CD4-positive, alpha-beta T cell (primary cell): ENCODE data around the gene SCFD2. TPM values are rescaled to one million over a fixed set of nuclear protein-coding genes. Genes with fewer than 3 reads are reported as not detected.

Experiments
- ATAC-seq: fragments of 200-7000 bp; cut with Tn5 transposase; one replicate; pipeline ENCODE4 v1.10.0; 2022; ENCODE audit warnings: mild to moderate bottlenecking; ENCODE audit not compliant: poor library complexity
- CTCF ChIA-PET: fragments of 350-600 bp; sonication (Branson Sonifier 250); formaldehyde crosslinking; loops from one replicate; lab custom pipeline; 2021; ENCODE audit warnings: antibody characterized with exemption, inconsistent platforms; lab: Charles Lee
- POLR2A ChIA-PET: fragments of 350-600 bp; sonication (Branson Sonifier 250); formaldehyde crosslinking; loops from one replicate; lab custom pipeline; 2021; ENCODE audit warnings: antibody characterized with exemption, inconsistent platforms; lab: Charles Lee
- DNase-seq, 14 experiments: peaks; one replicate each; pipeline ENCODE4 v3.0.0-alpha.2; 2013 to 2020; ENCODE audit warnings: mixed read lengths in 2 of 14
- H3K27ac ChIP-seq, 2 donors: one replicate each; pipeline versions ENCODE4 v1.5.1 to v1.7.0; 2013; ENCODE audit warnings: low read length in 2 of 2, low read depth in 1 of 2, mild to moderate bottlenecking in 1 of 2
- H3K27me3 ChIP-seq, 2 experiments: 1 replicate in 1 of 2; 2 replicates in 1 of 2; pipeline versions ENCODE4 v1.6.1 to v1.7.0; 2013; ENCODE audit warnings: low read length in 2 of 2, control low read depth in 1 of 2, mild to moderate bottlenecking in 1 of 2, moderate library complexity in 1 of 2; ENCODE audit not compliant: insufficient read depth in 2 of 2, control insufficient read depth in 1 of 2
- H3K36me3 ChIP-seq: one replicate; pipeline ENCODE4 v1.6.1; 2013; ENCODE audit warnings: low read length, control low read depth; ENCODE audit not compliant: insufficient read depth
- H3K4me1 ChIP-seq: one replicate; pipeline ENCODE4 v1.6.1; 2013; ENCODE audit warnings: low read length, control low read depth; ENCODE audit not compliant: insufficient read depth
- H3K4me3 ChIP-seq: one replicate; pipeline ENCODE4 v1.5.1; 2013; ENCODE audit warnings: mild to moderate bottlenecking, low read length, moderate library complexity
- H3K9me3 ChIP-seq, 2 experiments: 1 replicate in 1 of 2; 2 replicates in 1 of 2; pipeline versions ENCODE4 v1.6.1 to v1.7.0; 2013; ENCODE audit warnings: low read length in 2 of 2, mild to moderate bottlenecking in 2 of 2, control low read depth in 1 of 2, moderate library complexity in 1 of 2; ENCODE audit not compliant: control insufficient read depth in 1 of 2, insufficient read depth in 1 of 2
- H3K27ac Mint-ChIP-seq: one replicate; pipeline ENCODE4 v1.8.0; 2020; ENCODE audit warnings: mixed read lengths
- H3K27me3 Mint-ChIP-seq: one replicate; pipeline ENCODE4 v1.8.0; 2021; ENCODE audit warnings: mixed read lengths
- H3K36me3 Mint-ChIP-seq: one replicate; pipeline ENCODE4 v1.8.0; 2021; ENCODE audit warnings: low read depth, mixed read lengths
- H3K4me1 Mint-ChIP-seq: one replicate; pipeline ENCODE4 v1.8.0; 2021; ENCODE audit warnings: low read depth, mixed read lengths
- H3K4me3 Mint-ChIP-seq: one replicate; pipeline ENCODE4 v1.8.0; 2020; ENCODE audit warnings: mild to moderate bottlenecking, mixed read lengths
- H3K9me3 Mint-ChIP-seq: one replicate; pipeline ENCODE4 v1.8.0; 2020; ENCODE audit warnings: mixed read lengths
- intact Hi-C, 2 experiments: fragments of 100-400 bp; cut with DNase I in 1 of 2; cut with micrococcal nuclease in 1 of 2; formaldehyde crosslinking; loops; one replicate each; pipeline versions ENCODE4 v1.15.1 to v1.9.0; 2023 to 2025; cut with DNase I, micrococcal nuclease
- total RNA-seq, 174 experiments: library from RNA in 2 of 174; stranded (reverse) in 2 of 174; gene quantifications; one replicate each; pipeline ENCODE4 v1.2.3 and lab custom pipeline; 2021 to 2026
- TF ChIP-seq, protein P1 (sequence below): fragments of 200-600 bp; IDR thresholded peaks from one replicate; pipeline ENCODE4 v1.8.0; 2022; ENCODE audit warnings: antibody characterized with exemption, mild to moderate bottlenecking

SCFD2 gene
- total RNA-seq, 2 experiments from 2014 or later = 15.4 to 17.6 TPM

DNA sequence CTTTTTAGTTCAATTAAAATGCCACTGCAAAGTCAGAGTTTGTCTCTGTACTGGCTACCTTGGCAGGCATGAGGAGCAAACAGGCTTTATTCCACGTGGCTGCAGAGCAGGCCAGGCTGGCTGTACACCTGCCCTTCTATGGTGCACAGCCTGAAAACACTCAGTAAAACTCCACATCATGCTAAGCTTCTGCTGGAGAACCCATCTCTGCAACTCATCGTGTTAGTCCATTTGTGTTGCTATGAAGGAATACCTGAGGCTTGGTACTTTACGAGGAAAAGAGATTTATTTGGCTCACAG, 214.4 kb downstream of the SCFD2 start:
- Mint-ChIP-seq H3K27ac (no peak overlapping the region), H3K9me3 (peaks cover 2% of the 10 kb centered on the region), H3K4me1 (no peaks in the 10 kb centered on the region), H3K4me3 (no peak overlapping the region), H3K27me3 (no peaks in the 10 kb centered on the region), H3K36me3 (peaks cover 47% of the 10 kb centered on the region)
- Histone ChIP-seq H3K9me3 (peaks cover 0 to 7% of the 10 kb centered on the region in 2 experiments), H3K27ac (no peak overlapping the region), H3K4me1 (no peaks in the 10 kb centered on the region), H3K4me3 (no peak overlapping the region), H3K27me3 (no peaks in the 10 kb centered on the region), H3K36me3 (no peaks in the 10 kb centered on the region)
- DNase-seq = no peak
- TF ChIP-seq, protein P1, sequence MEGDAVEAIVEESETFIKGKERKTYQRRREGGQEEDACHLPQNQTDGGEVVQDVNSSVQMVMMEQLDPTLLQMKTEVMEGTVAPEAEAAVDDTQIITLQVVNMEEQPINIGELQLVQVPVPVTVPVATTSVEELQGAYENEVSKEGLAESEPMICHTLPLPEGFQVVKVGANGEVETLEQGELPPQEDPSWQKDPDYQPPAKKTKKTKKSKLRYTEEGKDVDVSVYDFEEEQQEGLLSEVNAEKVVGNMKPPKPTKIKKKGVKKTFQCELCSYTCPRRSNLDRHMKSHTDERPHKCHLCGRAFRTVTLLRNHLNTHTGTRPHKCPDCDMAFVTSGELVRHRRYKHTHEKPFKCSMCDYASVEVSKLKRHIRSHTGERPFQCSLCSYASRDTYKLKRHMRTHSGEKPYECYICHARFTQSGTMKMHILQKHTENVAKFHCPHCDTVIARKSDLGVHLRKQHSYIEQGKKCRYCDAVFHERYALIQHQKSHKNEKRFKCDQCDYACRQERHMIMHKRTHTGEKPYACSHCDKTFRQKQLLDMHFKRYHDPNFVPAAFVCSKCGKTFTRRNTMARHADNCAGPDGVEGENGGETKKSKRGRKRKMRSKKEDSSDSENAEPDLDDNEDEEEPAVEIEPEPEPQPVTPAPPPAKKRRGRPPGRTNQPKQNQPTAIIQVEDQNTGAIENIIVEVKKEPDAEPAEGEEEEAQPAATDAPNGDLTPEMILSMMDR = no peak
- ChIA-PET CTCF (no interaction called here), POLR2A (no interaction called here)
- intact Hi-C loops = no loop called here
- ATAC-seq = no peak

DNA sequence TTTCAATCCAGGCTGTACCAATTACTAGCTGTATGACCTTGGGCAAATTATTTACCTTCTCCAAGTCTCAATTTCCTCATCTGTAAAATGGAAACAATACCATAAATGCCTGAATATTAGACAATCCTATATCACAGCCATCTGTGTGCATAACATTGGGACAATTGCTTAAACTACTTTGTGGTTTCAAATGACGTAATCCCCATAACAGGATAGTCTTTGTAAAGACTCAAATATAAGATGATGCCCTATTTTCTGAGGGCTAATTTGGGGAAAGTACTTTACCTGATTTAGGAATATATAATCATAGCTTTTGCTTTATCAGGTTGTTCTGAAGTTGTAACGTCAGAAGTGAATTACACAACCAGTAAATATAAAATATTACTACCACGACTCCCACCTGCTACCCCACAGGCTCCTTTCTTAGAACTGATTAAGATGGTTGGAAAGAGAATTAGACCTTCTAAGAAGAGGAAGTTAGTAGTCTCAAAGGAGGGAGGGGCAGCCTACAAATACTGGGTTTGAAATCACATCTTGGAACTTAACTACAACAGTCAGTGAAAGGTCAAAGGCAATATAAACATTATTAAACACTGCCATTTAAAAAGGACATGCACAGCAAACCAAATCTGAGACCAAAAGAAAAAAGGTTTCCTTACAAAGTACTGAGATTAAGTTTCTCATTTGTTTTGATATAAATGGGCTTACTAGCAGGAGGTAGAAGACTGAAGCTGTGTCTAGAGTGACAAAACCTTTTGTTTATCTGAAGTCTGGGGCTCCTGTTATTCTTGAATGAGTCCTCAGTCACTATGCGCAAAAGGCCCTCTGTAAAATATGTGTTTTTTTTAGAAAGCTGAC, 215.0 kb downstream of the SCFD2 start:
- H3K4me1 Mint-ChIP-seq = no peaks in the 10 kb centered on the region
- POLR2A ChIA-PET = no interaction called here

DNA sequence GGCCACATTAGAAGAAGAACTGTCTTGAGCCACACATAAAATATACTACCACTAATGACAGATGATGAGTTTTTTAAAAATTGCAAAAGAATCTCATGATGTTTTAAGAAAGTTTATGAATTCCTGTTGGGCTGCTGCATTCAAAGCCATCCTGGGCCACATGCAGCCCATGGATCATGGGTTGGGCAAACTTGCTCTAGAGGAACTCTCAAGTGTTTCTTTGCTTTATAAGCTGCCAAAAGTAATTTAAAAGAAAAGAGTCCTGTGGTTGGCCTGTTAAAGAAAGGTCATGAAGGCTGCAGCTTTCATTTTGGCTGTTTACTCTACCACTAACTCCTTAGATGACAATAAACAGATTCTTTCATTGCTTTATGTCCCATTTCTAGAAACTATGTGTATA, 218.2 kb downstream of the SCFD2 start:
- Mint-ChIP-seq H3K27ac (no peak overlapping the region), H3K36me3 (peaks cover 46% of the 10 kb centered on the region), H3K4me3 (no peak overlapping the region), H3K27me3 (no peaks in the 10 kb centered on the region), H3K4me1 (no peaks in the 10 kb centered on the region), H3K9me3 (no peaks in the 10 kb centered on the region)
- DNase-seq = no peak
- intact Hi-C loops = no loop called here
- CTCF ChIA-PET = no interaction called here
- no peaks in the 10 kb centered on the region for H3K9me3 ChIP-seq
- no peak overlapping the region for H3K4me3 ChIP-seq
- H3K27me3 ChIP-seq = no peaks in the 10 kb centered on the region
- H3K4me1 ChIP-seq = no peaks in the 10 kb centered on the region
- POLR2A ChIA-PET = no interaction called here
- TF ChIP-seq, protein P1 = no peak
- ATAC-seq = no peak
- H3K36me3 ChIP-seq = peaks cover 9% of the 10 kb centered on the region
- no peak overlapping the region for H3K27ac ChIP-seq

More for the DNA sequence above, 215.0 kb downstream of the SCFD2 start:
- no peaks in the 10 kb centered on the region for H3K36me3 ChIP-seq
- TF ChIP-seq, protein P1 = no peak
- no peak overlapping the region for H3K27ac Mint-ChIP-seq
- peaks cover 0 to 4% of the 10 kb centered on the region in 2 experiments for H3K9me3 ChIP-seq
- CTCF ChIA-PET = no interaction called here
- DNase-seq (no peak), ATAC-seq (no peak)
- H3K4me1 ChIP-seq = no peaks in the 10 kb centered on the region
- H3K4me3 Mint-ChIP-seq = no peak overlapping the region
- H3K27me3 Mint-ChIP-seq = no peaks in the 10 kb centered on the region
- intact Hi-C loops = no loop called here
- H3K27me3 ChIP-seq = no peaks in the 10 kb centered on the region
- H3K9me3 Mint-ChIP-seq = peaks cover 2% of the 10 kb centered on the region
- no peak overlapping the region for H3K4me3 ChIP-seq
- peaks cover 49% of the 10 kb centered on the region for H3K36me3 Mint-ChIP-seq
- no peak overlapping the region for H3K27ac ChIP-seq
